ENCODE measurements around the gene EVI5.

- TF ChIP-seq CTCF (IDR thresholded peaks at IDR 0.05) (no peak), POLR2A (IDR thresholded peaks at IDR 0.05) (no peak)
Observed at GRCh38 chr1:92705446-92705845, 79.5 kb downstream of the EVI5 start.

All from Peyer's patch (tissue), 4 donors.